Measurements from ENCODE around the gene EPB41L5.
"Not testable (repeated sequence)": the region's sequence is repeated elsewhere in the genome, so short reads cannot be mapped to it uniquely, and the experiment has no call there.

DNA sequence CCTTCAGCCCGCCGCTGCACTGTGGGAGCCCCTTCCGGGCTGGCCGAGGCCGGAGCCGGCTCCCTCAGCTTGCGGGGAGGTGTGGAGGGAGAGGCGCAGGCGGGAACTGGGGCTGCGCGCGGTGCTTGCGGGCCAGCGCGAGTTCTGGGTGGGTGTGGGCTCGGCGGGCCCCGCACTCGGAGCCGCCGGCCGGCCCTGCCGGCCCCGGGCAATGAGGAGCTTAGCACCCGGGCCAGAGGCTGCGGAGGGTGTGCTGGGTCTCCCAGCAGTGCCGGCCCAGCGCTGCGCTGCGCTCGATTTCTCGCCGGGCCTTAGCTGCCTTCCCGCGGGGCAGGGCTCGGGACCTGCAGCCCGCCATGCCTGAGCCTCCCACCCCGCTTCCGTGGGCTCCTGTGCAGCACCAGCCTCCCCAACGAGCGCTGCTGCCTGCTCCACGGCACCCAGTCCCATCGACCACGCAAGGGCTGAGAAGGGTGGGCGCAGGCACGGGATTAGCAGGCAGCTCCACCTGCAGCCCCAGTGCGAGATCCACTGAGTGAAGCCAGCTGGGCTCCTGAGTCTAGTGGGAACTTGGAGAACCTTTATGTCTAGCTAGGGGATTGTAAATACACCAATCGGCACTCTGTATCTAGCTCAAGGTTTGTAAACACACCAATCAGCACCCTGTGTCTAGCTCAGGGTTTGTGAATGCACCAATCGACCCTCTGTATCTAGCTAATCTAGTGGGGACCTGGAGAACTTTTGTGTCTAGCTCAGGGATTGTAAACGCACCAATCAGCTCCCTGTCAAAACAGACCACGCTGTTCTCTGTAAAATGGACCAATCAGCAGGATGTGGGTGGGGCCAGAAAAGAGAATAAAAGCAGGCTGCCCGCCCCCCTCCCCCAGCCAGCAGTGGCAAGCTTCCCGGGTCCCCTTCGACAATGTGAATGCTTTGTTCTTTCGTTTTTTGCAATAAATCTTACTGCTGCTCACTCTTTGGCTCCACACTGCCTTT, 15.7 kb upstream of the EPB41L5 start:
- TF ChIP-seq, protein P1, sequence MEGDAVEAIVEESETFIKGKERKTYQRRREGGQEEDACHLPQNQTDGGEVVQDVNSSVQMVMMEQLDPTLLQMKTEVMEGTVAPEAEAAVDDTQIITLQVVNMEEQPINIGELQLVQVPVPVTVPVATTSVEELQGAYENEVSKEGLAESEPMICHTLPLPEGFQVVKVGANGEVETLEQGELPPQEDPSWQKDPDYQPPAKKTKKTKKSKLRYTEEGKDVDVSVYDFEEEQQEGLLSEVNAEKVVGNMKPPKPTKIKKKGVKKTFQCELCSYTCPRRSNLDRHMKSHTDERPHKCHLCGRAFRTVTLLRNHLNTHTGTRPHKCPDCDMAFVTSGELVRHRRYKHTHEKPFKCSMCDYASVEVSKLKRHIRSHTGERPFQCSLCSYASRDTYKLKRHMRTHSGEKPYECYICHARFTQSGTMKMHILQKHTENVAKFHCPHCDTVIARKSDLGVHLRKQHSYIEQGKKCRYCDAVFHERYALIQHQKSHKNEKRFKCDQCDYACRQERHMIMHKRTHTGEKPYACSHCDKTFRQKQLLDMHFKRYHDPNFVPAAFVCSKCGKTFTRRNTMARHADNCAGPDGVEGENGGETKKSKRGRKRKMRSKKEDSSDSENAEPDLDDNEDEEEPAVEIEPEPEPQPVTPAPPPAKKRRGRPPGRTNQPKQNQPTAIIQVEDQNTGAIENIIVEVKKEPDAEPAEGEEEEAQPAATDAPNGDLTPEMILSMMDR (IDR thresholded peaks at IDR 0.05): not testable (repeated sequence)
- TF ChIP-seq POLR2A (IDR thresholded peaks at IDR 0.05): not testable (repeated sequence)

Measured in adrenal gland (tissue), 5 donors.